Measurements from ENCODE around the gene VAV2.

GRCh38 chr9:133733421-133733795 lies 258.7 kb downstream of the VAV2 start:
- TF ChIP-seq CTCF (IDR thresholded peaks at IDR 0.05; ENCODE audit: insufficient read depth, low read length, poor library complexity, severe bottlenecking) (no peak), EZH2phosphoT487 (conservative IDR thresholded peaks at IDR 0.05; ENCODE audit: low read length) (no peak)
